Activated T-helper 9 cell treated with anti-CD3 and anti-CD28 coated beads, Interleukin-2, amount 50 U/mL, for 16 hours (primary cell): ENCODE results near the gene LHX1.

Experiments used
- DNase-seq: peaks from one replicate; pipeline ENCODE4 v3.0.0-alpha.2; 2020; ENCODE audit warnings: low read depth

LHX1 gene

DNA sequence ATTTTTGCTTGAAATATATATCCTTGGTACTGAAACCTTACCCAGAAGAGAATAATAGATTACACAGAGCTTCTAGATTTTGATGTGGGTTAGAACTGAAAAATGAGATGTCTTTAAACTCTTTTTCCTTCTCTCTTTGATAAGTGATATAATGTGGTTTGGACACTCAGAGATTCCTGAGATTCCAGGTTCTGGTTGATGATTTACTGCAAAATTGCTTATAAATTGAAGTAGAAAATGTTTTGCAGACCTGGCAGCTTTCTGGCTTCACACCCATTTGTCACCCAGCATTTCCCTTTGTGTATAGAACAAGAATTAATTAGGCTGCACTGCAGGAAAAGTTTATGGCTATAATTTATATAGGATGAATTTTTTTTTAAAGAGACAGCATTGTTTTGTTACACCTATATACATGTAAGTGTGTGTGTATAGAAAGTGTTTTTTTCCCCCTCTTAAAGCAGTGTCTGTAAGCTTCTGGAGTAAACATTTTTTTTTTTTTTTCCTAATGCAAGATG, 35.0 kb downstream of the LHX1 start:
- DNase-seq: no peak

DNA sequence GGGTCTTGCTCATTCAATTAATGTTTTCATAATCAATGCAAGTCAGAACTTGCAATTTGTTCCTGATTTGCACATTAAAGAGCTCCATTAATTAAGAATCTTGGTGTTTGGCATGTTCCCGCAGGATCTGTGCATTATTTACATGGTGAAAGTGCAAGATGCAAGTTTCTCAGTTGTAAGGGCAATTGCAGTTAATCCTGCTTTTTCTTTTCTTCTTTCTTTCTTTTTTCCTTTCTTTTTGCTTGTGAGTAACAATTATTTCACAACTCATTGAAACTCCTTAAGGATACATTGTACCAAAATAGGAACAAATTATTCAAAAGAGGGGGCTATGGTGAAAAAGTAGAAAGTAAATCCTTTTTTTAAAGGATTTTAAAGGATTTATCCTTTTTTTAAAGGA, 35.6 kb downstream of the LHX1 start:
- no peak for DNase-seq

DNA sequence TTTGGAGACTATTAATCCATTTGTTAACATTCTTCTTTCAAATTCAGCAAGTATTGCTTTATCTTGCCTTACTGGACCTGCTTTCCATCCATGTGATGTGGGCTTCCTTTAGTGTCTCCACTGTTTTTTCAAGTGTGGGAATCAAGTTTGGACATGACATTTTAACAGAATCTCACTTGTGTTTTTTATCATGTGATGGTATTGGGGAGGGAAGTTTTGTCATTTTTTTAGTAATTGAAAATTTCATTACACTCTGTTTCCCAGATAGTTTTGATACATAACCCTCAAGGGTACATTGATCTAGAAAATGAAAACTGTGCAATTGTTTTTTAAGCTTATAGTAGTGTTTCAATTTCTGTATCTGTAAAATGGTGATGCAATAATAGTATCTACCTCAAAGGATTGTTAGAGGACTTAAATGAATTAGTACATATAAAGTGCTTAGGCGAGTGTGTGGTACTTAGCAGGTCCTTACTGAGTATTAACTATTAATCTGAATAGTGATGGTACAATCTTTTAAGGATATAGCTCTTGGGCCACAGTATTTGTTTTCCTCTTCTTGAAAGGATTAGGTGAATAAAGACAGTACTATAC, 38.7 kb downstream of the LHX1 start:
- no peak for DNase-seq

DNA sequence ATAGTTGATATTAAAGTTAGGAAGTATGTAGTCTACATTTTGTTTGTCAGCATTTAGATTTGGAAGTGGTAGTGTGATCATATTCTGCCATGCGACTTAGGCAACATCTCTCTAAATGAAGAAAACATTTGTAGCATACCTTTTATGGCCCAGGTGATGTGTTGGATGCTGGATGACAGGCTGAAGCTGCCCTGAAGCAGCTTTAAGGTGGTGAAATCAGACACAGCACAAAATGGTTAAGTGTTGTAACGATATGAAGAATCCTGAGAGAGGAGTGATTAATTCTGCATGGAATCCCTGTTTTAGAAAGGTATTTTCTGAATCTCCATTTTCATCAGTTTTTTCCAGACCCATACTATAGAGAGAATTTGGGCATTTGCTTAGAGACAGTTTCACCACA, 39.8 kb downstream of the LHX1 start:
- no peak for DNase-seq

DNA sequence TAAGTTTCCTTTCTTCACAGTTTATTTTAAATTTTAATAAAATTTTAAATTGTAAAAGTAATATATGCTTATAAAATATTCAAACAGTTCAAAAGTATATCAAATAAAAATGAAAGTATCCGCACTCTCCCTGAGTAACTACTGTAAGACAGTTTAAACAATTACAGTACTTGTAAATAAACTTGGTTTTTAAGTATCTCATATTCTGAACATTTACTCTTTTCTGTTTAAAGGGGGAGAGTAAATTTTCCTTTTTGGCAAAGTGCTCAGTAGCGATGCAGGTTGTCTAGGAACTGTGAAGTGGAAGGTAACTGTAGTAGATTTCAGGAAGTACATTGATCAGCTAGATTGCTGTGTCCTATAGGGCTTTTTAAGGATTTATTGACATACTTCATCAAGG, 40.3 kb downstream of the LHX1 start:
- DNase-seq: no peak

DNA sequence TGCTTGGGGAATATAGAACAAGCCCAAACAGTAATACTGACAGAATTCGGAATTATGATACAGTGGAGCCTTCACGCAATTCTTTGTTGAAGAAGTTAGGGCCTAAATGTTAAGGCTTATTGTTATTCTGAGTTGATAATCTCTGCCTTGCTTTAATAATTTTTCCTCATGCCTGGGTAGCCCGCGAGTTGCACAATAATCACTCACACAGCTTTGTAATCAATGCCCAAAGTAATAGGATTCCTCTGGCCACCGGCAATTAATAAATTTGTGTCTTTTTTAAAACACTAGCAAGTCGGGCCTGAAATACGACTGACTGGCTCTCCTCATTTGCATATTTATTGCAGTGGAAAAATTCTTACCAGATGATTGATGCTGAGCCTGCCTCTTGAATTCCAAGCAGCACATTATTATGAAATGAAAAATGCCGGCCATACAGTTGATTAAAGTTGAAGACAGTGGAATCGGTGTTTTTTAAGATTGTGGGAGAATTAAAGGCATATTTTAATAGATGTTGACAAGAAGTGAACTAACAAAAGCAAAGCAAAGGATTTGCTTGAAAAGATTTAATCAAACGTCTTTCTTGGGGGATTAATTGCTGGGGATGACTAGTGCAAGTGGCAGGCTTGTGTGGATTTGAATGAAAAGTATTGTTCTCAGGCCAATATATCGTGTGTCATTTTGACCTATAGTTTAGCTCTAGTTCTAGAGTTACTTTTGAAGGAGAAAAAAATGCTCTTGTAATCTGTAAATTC, 41.7 kb downstream of the LHX1 start:
- no peak for DNase-seq

DNA sequence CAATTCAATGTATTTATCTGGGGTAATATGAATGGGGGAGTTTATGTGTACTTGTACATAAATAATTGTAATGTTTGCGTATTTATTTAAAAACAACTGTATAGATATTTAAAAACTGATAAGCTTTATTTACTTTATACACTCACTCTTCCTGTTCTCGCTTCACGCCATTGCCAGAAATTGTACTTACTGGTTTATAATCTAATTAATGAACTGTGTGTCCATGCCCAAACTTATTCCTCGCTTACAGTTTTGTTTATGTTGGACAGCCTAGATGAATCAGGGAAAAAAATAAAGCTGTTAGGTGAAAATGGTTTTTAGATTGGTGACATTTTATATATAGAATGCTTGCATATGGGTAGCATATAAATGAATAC, 42.3 kb downstream of the LHX1 start:
- no peak for DNase-seq

DNA sequence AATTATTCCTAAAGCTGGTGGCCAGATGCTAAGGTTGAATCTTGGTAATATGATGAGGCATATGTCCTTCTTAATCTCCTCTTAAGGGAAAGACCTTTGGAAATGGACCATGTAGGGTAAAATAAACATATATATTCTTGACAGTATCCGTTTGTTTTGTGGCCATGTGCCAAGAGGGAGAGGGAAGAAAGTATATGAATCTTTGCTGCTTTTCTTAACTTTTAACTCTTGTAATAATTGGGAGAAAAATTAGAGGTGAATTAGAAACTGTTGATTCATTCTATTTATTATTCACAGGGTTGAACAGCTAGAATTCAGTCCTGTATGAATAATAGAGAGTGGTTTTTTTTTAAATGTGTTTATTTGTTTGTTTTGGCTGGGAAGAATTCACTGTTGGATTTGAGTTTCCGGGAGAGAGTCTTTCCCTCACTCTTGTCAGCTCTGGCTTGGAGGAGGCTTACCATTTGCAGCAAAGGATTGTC, 43.0 kb downstream of the LHX1 start:
- no peak for DNase-seq

DNA sequence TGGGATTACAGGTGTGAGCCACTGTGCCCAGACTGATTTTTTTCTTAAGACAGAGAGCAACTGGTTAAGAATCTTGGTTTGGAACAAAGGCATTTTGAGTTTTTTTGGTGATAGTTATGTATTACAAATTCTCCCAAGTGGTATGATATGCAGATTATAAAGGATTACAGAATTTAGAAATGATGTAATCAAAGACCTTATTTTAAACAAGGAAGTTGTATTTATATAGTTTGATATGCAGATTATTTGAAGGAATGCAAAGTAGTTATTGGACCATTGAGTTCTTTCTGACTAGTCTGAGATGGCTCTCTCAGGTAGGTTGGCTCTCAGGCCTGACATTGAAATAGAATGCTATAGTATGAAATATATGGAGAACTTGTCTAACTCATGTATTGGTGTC, 46.3 kb downstream of the LHX1 start:
- no peak for DNase-seq

DNA sequence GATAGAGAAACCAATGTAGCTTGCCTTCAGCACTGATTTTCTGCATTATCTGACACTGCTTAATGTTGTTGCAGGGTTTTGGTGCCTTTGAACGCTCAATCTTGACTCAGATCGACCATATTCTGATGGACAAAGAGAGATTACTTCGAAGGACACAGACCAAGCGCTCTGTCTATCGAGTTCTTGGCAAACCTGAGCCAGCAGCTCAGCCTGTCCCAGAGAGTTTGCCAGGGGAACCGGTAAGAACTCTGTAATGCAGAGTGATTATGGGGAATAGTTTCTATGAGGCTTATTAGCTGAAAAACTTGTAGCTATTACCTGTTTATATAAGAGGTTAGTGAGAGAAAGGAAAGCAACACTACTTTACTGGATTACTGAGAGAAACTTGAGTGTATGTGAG, 51.9 kb downstream of the LHX1 start:
- DNase-seq: no peak

DNA sequence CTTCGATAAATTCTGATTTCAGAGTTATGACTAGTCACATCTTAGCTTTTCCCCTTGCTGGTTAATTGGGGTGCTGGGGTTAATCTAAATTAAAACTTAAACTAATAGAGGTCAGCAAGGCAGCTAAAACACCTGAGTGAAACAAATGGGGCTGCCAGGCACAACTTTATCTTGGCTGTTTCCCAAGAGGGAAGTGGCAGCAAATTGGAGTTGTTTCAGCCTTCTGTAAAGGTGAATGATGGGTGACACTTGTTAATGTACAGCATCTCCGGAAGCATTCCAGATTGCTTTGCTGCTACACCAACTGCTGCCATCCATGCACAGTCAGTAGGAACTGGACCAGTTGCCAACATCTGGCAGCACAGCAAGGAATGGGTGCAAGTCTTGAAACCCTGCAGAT, 55.4 kb downstream of the LHX1 start:
- no peak for DNase-seq

DNA sequence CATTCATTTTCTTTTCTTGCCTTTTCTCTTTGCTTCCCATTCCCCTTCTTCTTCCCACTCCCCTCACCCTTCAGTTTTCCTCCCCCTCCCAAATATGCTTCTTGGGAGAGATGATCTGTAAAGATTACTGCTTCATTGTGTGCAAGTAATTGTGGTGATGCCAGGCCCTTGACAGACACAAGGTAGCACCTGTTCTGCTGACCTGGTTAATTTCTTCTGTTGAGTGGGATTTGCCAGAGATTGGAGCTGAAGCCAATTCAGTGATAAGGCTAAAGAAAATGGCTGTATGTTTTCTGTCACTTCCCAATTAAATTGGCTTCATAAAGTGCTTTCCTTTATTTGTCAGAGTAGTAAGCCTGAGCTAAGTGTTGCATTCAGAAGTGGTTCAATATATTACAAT, 56.0 kb downstream of the LHX1 start:
- DNase-seq: no peak
